Mononuclear cell (primary cell): ENCODE measurements around the gene ADGRD2. TPM values are rescaled to one million over a fixed set of nuclear protein-coding genes. Genes with fewer than 3 reads are reported as not detected.

Experiments
- total RNA-seq: library from RNA; depleted of rRNA; stranded (reverse); fragments of >200 nt; gene quantifications from one replicate; pipeline ENCODE4 v1.2.3, GENCODE V29; 2012

ADGRD2 gene
- total RNA-seq, 1 donor, result 0.10 TPM

Other genes starting within 250 kb of the ADGRD2 start
- gene NEK6, start 192.5 kb upstream of the ADGRD2 start, total RNA-seq, result 11.2 TPM
- 83.0 TPM for gene PSMB7, start 35.0 kb upstream of the ADGRD2 start, total RNA-seq
- gene NR5A1, start 56.9 kb downstream of the ADGRD2 start, total RNA-seq, result not detected